BLaER1 treated with 17β-estradiol and CSF1 and Interleukin-3, amounts not matched to agents 10 nM and 100 nM (cell line): ENCODE data around the gene AUP1.

Experiments
- H3K27ac ChIP-seq, 11 experiments: shearing (Covaris generic); formaldehyde crosslinking; 2 replicates each; pipeline ENCODE4 v1.8.1; 2022
- H3K27me3 ChIP-seq, 11 experiments: shearing (Covaris generic); formaldehyde crosslinking; 2 replicates each; pipeline ENCODE4 v1.8.1; 2022
- H3K36me3 ChIP-seq, 11 experiments: shearing (Covaris generic); formaldehyde crosslinking; 2 replicates each; pipeline ENCODE4 v1.8.1; 2022
- H3K4me1 ChIP-seq, 10 experiments: shearing (Covaris generic); formaldehyde crosslinking; 2 replicates each; pipeline ENCODE4 v1.8.1; 2022
- H3K4me2 ChIP-seq, 11 experiments: shearing (Covaris generic); formaldehyde crosslinking; 2 replicates each; pipeline ENCODE4 v1.8.1; 2022
- H3K4me3 ChIP-seq, 10 experiments: shearing (Covaris generic); formaldehyde crosslinking; 2 replicates each; pipeline ENCODE4 v1.8.1; 2022
- H3K9ac ChIP-seq, 11 experiments: shearing (Covaris generic); formaldehyde crosslinking; 2 replicates each; pipeline ENCODE4 v1.8.1; 2022
- H3K9me3 ChIP-seq, 11 experiments: shearing (Covaris generic); formaldehyde crosslinking; replicated peaks in 1 of 11; 2 replicates each; pipeline ENCODE4 v1.8.1; 2022
- H4K20me1 ChIP-seq, 11 experiments: shearing (Covaris generic); formaldehyde crosslinking; 2 replicates each; pipeline ENCODE4 v1.8.1; 2022
- Cebpa-rat ChIP-seq, 11 experiments: shearing (Covaris generic); IDR thresholded peaks; 2 replicates each; pipeline ENCODE4 v1.8.1; 2022

Gene AUP1

DNA sequence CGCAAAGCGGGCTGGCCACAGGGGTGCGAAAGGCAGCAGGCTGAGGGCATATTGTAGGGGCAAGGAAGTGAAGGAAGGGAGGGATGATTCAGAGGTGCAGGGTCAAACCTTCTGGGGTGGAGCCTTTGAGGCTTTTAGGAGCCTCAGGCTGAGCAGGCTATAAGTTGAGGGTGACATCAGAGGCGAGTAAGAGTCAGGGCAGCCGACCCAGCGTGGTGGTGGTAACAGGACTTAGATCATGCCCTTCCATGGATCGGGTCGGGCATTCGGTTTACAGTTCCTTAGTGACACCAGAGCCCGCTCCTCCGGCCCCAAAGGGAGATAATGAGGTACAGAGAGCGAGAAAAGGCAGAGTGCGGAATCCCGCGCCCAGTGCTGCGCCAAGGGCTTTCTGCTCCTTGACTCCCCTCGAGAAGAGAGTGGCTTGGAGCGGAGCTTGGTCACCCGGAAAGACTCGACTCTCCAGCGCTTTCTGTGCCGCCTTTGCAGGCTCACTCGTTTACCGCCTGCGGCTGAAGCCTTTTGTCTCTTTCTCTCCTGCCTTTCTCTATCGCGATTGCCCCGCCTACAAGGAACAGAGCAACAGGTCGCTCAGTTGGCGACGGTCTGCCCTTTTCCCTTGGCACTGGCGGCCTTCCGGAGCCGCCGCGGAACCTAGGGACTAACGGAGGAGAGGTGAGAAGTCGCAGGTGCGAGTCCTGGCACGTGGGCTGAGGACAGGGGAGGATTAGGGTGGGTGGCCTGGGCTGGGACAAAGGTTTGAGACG, 30.8 kb downstream of the AUP1 start:
- H3K27me3 ChIP-seq: peaks cover 77 to 87% (median 83%) of the 10 kb centered on the region in 11 experiments

DNA sequence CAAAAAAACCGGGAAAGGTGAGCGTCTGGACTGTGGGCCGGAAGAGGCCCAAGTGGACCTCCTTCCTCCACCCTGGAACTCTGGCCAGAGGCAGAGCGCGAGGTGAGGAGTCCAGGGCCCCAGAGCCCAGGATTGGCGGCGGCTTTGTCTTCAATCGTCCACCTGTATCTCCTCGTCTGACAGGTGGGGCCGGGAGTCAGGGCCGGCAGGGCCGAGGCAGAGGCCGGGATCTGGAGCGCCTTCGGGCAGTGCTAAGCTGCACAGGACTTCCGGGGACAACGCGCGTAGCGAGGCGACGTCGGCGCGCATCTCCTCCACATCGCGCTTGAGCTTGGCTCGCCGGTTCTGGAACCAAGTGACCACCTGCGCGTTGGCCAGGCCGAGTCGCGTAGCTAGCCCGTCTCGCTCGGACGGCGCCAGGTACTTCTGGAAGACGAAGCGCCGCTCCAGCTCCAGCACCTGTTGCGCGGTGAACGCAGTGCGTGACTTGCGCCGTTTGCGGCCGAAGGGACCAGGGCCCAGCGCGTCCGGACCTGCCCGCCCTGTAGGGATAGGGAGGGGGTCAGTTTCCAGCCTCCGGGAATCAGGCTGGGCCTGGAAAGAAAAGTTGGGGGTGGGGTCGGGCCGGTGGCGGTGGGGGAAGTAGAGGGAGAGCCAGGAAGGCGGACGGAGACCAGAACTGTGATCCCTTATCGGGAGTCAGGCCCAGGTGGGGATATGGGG, 31.6 kb downstream of the AUP1 start:
- H3K9me3 ChIP-seq: peaks cover 0 to 10% (median 0%) of the 10 kb centered on the region in 11 experiments; a peak in 1 of 22 replicates
- no peak overlapping the region for H3K27ac ChIP-seq
- H3K36me3 ChIP-seq: peaks cover 13 to 30% (median 21%) of the 10 kb centered on the region in 11 experiments
- peaks cover 0 to 57% (median 17%) of the 10 kb centered on the region in 11 experiments; a peak in 14 of 22 replicates for H4K20me1 ChIP-seq
- no peak overlapping the region for H3K9ac ChIP-seq
- peak overlapping the region in 2 of 11 experiments; percentile 5 to 6; a peak in 2 of 22 replicates for H3K4me2 ChIP-seq
- no peak for TF ChIP-seq Cebpa-rat (IDR thresholded peaks at IDR 0.05)
- H3K27me3 ChIP-seq: peaks cover 69 to 79% (median 76%) of the 10 kb centered on the region in 11 experiments
- peaks cover 0 to 24% (median 8%) of the 10 kb centered on the region in 10 experiments; a peak in 17 of 20 replicates for H3K4me1 ChIP-seq
- 0 out of 20 replicates have a peak overlapping the region, but pooled peaks of 1 of the 10 experiments have one; percentile 5 for H3K4me3 ChIP-seq

More for the DNA sequence above, 30.8 kb downstream of the AUP1 start:
- H3K9me3 ChIP-seq: peaks cover 0 to 10% (median 0%) of the 10 kb centered on the region in 11 experiments; a peak in 1 of 22 replicates
- no peak overlapping the region for H3K9ac ChIP-seq
- 0 out of 20 replicates have a peak overlapping the region, but pooled peaks of 1 of the 10 experiments have one; percentile 5 for H3K4me3 ChIP-seq
- peak overlapping the region in 2 of 11 experiments; percentile 5 to 6; a peak in 2 of 22 replicates for H3K4me2 ChIP-seq
- no peak for TF ChIP-seq Cebpa-rat (IDR thresholded peaks at IDR 0.05)
- H3K27ac ChIP-seq: no peak overlapping the region
- peaks cover 0 to 56% (median 17%) of the 10 kb centered on the region in 11 experiments; a peak in 14 of 22 replicates for H4K20me1 ChIP-seq
- peaks cover 5 to 23% (median 14%) of the 10 kb centered on the region in 11 experiments for H3K36me3 ChIP-seq
- H3K4me1 ChIP-seq: peaks cover 0 to 32% (median 14%) of the 10 kb centered on the region in 10 experiments; a peak in 18 of 20 replicates

DNA sequence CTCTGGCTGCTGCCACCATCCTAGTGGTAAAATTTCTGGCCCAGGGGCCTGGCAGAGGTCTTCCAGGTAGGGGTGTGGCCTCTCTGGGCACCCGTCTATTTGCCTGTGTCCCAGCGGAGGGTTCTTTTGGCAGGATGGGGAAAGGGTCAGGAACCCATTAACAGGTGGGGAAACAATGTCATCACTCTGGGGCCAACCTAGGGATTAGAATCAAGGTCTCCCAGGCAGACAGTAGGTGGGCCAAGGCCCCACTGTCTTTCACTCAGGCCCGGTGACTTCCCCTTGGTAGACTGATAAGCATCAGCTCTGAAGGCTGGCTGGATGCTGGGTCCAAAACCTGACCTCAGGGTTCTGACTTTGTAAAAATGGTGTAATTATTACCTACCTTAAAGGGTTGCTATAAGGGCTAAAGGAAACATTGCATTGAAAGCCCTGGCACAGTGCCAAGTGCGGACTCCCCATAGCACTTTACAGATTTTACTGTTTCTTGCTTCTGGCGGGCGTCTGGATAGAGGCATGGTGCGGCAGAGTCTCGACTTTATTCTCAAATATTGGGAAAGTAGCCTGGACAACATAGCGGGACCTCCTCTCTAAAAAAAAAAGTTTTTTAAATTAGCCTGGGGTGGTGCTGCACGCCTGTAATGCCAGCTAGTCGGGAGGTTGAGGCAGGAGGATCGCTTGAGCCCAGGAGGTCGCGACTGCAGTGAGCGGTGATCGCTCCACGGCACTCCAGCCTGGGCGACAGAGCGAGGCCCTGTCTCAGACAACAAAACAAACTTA, 32.3 kb downstream of the AUP1 start:
- Histone ChIP-seq H3K9ac (no peak overlapping the region), H4K20me1 (peaks cover 0 to 64% (median 15%) of the 10 kb centered on the region in 11 experiments; a peak in 15 of 22 replicates), H3K9me3 (peaks cover 0 to 10% (median 0%) of the 10 kb centered on the region in 11 experiments; a peak in 1 of 22 replicates), H3K4me3 (no peak overlapping the region), H3K27ac (no peak overlapping the region), H3K27me3 (peaks cover 62 to 72% (median 68%) of the 10 kb centered on the region in 11 experiments), H3K4me1 (peaks cover 0 to 17% (median under 1%) of the 10 kb centered on the region in 10 experiments; a peak in 8 of 20 replicates), H3K4me2 (no peak overlapping the region), H3K36me3 (peaks cover 20 to 38% (median 28%) of the 10 kb centered on the region in 11 experiments)
- TF ChIP-seq Cebpa-rat (IDR thresholded peaks at IDR 0.05): no peak

DNA sequence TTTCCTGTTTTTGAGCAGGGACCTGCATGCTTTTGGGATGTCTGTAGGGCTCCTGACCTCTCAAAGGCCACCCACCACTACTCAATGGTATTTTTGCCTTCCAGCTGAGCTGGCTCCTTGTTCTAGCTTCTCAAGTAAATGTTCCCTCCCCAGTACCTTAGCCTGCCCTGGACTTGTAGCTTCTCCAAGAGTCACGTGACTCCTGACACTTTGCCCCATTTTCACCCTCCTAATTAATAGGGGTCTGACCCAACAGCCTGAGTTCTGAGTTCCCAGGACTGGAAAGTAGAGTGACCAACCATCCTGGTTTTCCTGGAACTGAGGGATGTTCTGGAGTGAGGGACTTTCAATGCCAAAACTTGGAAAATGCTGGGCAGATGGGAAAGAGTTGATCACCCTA, 34.1 kb downstream of the AUP1 start:
- H4K20me1 ChIP-seq: peaks cover 0 to 53% (median 11%) of the 10 kb centered on the region in 11 experiments; a peak in 15 of 22 replicates
- peaks cover 0 to 10% (median 0%) of the 10 kb centered on the region in 11 experiments; a peak in 1 of 22 replicates for H3K9me3 ChIP-seq
- H3K27me3 ChIP-seq: peaks cover 44 to 55% (median 51%) of the 10 kb centered on the region in 11 experiments
- TF ChIP-seq Cebpa-rat (IDR thresholded peaks at IDR 0.05): no peak
- peaks cover 0 to 12% (median 0%) of the 10 kb centered on the region in 10 experiments; a peak in 4 of 20 replicates for H3K4me1 ChIP-seq
- H3K4me3 ChIP-seq: no peak overlapping the region
- H3K9ac ChIP-seq: no peak overlapping the region
- no peak overlapping the region for H3K4me2 ChIP-seq
- no peak overlapping the region for H3K27ac ChIP-seq
- H3K36me3 ChIP-seq: peaks cover 38 to 55% (median 46%) of the 10 kb centered on the region in 11 experiments

DNA sequence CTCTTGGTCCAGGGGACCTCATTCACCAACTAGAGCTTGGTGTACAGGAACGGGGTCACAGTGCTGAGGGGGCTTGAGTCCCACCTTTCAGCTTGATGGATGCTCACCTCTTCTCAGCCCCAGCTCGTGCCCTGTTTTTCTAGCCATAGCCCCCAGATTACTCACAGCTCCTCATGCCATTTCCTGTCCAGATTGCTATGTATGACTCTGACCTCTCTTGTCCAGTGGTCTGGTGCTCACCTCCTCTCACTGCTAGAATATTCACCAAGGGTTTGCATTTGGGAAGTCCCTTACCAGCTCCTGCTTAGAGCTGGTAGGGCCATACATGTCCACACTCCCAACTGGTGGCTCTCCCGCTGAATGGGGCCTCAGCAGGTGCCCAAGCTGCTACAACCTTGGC, 36.0 kb downstream of the AUP1 start:
- Histone ChIP-seq H4K20me1 (peaks cover 0 to 54% (median 6%) of the 10 kb centered on the region in 11 experiments; a peak in 13 of 22 replicates), H3K4me1 (peaks cover 0 to 9% (median 0%) of the 10 kb centered on the region in 10 experiments; a peak in 4 of 20 replicates), H3K27me3 (peaks cover 25 to 36% (median 32%) of the 10 kb centered on the region in 11 experiments), H3K4me2 (no peak overlapping the region), H3K4me3 (no peak overlapping the region), H3K36me3 (peaks cover 43 to 74% (median 61%) of the 10 kb centered on the region in 11 experiments), H3K9me3 (peaks cover 0 to 5% (median 0%) of the 10 kb centered on the region in 11 experiments; a peak in 1 of 22 replicates), H3K27ac (no peak overlapping the region), H3K9ac (no peak overlapping the region)
- TF ChIP-seq Cebpa-rat (IDR thresholded peaks at IDR 0.05): no peak

DNA sequence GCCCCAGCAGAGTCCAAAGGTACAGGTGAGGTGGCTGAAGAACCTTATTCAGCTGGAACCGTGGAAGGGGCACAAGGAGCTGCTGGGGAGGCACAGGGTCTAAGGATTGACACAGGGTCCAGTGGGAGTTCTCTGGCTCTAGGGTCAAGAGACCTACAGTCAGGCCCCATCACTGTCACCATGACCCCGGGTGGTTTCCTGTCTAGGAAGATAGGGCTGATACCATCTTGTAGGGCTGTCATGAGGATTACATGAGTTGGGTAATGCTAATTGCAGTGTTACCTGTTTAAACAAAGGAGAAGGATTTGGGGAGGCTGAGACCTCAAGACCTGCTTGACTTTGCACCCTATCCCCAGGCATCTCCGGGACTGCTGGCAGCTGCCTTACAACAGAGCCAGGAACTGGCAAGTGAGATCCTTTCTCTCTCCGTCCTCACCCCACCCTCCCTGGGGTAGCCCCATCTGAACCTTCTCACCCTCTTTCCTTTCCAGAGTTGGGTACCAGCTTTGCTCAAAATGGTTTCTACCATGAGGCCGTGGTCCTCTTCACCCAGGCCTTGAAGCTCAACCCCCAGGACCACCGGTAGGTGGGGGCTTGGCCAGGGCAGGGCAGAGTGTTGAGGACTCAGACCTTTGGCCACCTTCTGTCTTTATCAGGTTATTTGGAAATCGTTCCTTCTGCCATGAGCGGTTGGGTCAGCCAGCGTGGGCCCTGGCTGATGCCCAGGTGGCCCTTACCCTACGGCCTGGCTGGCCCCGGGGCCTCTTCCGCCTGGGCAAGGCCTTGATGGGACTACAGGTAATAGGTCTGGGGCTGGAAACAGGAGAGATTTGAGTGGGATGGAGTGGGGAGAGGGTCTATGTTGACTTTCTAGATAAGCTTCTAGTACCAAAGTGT, 37.6 kb downstream of the AUP1 start:
- H3K9ac ChIP-seq: no peak overlapping the region
- no peak overlapping the region for H3K4me3 ChIP-seq
- H3K9me3 ChIP-seq: no peaks in the 10 kb centered on the region
- peaks cover 43 to 91% (median 76%) of the 10 kb centered on the region in 11 experiments for H3K36me3 ChIP-seq
- H3K27ac ChIP-seq: no peak overlapping the region
- H3K27me3 ChIP-seq: peaks cover 9 to 19% (median 15%) of the 10 kb centered on the region in 11 experiments
- H4K20me1 ChIP-seq: peaks cover 0 to 39% (median 0%) of the 10 kb centered on the region in 11 experiments; a peak in 10 of 22 replicates
- H3K4me1 ChIP-seq: no peaks in the 10 kb centered on the region
- H3K4me2 ChIP-seq: no peak overlapping the region
- no peak for TF ChIP-seq Cebpa-rat (IDR thresholded peaks at IDR 0.05)

DNA sequence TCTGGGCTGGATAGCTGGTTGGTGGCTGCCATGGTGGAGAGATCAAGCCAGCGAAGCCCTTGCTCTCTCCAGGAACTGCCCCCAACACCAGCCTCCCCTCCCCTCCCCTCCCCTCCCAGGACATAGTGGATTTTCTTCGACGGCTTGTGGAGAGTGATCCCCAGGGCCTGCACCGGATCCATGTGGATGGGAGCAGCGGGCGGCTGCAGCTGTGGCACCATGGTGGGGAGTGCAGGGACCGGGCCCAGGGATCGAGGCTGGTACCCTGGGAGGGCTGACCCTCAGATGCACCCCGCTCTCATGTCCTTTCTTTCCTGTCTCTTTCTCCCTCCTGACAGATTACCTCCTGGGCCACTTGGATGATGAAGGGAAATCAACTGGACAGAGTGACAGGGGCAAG, 39.6 kb downstream of the AUP1 start:
- no peak for TF ChIP-seq Cebpa-rat (IDR thresholded peaks at IDR 0.05)
- peaks cover 0 to 35% (median 0%) of the 10 kb centered on the region in 11 experiments; a peak in 7 of 22 replicates for H4K20me1 ChIP-seq
- peaks cover 43 to 100% (median 85%) of the 10 kb centered on the region in 11 experiments for H3K36me3 ChIP-seq
- H3K4me1 ChIP-seq: no peaks in the 10 kb centered on the region; a peak in 1 of 20 replicates
- no peaks in the 10 kb centered on the region for H3K9me3 ChIP-seq
- no peak overlapping the region for H3K4me3 ChIP-seq
- H3K9ac ChIP-seq: 0 out of 22 replicates have a peak overlapping the region, but pooled peaks of 1 of the 11 experiments have one; percentile 6
- no peak overlapping the region for H3K4me2 ChIP-seq
- H3K27me3 ChIP-seq: no peaks in the 10 kb centered on the region; a peak in 1 of 22 replicates
- H3K27ac ChIP-seq: no peak overlapping the region
